ENCODE measurements around the gene GLP1R.

DNA sequence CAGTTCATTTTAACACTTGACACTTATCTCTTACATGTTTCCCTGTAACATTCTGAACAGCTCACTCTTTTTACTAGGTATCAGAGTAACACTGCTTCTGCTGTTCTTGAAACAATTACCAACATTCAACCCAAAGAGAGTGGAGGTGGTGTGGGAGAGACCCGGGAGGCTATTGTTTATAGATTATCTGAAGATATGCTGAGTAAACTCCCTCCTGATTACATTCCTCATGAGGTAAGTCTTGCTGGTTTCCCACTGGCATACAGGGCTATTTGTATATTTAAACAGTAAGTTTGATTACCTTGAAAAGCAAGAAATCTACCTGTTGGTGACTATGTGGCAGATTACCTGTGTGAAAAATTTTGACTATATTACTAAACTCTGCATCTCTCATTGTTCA is 39.8 kb upstream of the GLP1R start:
- TF ChIP-seq, protein P1, sequence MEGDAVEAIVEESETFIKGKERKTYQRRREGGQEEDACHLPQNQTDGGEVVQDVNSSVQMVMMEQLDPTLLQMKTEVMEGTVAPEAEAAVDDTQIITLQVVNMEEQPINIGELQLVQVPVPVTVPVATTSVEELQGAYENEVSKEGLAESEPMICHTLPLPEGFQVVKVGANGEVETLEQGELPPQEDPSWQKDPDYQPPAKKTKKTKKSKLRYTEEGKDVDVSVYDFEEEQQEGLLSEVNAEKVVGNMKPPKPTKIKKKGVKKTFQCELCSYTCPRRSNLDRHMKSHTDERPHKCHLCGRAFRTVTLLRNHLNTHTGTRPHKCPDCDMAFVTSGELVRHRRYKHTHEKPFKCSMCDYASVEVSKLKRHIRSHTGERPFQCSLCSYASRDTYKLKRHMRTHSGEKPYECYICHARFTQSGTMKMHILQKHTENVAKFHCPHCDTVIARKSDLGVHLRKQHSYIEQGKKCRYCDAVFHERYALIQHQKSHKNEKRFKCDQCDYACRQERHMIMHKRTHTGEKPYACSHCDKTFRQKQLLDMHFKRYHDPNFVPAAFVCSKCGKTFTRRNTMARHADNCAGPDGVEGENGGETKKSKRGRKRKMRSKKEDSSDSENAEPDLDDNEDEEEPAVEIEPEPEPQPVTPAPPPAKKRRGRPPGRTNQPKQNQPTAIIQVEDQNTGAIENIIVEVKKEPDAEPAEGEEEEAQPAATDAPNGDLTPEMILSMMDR (IDR thresholded peaks at IDR 0.05; ENCODE audit: low read length), result no peak
- TF ChIP-seq EZH2 (IDR thresholded peaks at IDR 0.05; ENCODE audit: borderline replicate concordance, low read length), result no peak

All from OCI-LY1 (cell line).